Breast epithelium (tissue), 3 donors: Measurements from ENCODE around the gene MREG.

Experiments
- POLR2A ChIP-seq: fragments of 450-650 bp; IDR thresholded peaks from one replicate; pipeline ENCODE4 v1.6.1; 2016; ENCODE audit warnings: antibody characterized with exemption, mild to moderate bottlenecking, moderate library complexity
- TF ChIP-seq, protein P1 (sequence below), 3 donors: fragments of 450-650 bp; IDR thresholded peaks; one replicate each; pipeline ENCODE4 v1.5.1; 2016 to 2017; ENCODE audit warnings: antibody characterized with exemption in 3 of 3, mild to moderate bottlenecking in 3 of 3, moderate library complexity in 3 of 3

DNA sequence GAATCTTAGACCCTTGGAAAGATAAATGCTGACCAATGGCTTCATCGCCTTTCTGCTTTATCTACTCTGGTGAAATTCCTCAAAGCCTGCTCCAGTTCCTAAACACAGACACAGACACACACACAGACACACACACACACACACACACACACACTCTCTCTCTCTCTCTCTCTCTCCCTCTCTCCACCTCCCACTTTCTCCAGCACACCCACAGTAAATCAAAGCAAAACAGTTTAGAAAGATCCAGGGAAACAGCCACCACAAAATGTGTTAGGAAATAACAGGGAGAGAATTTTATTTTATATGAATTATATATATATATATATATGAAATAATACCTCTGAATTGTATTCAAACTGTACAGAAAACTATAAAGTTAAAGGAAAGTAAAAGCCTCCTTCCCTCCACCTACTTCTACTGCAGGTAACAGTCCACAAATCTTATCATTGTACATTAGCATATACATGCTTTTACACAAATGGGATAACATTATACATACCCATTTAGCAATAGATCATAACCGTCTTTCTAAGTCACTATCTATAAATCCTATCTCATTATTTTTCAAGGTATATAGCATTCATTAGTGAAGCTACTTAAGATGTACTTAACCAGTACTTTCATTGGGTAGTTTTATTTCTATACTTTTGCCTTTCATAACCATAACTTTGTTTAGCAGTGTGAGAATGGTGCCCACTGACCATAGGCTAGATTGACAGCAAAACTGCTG is 38.5 kb downstream of the MREG start:
- no peak for TF ChIP-seq POLR2A
- TF ChIP-seq, protein P1, sequence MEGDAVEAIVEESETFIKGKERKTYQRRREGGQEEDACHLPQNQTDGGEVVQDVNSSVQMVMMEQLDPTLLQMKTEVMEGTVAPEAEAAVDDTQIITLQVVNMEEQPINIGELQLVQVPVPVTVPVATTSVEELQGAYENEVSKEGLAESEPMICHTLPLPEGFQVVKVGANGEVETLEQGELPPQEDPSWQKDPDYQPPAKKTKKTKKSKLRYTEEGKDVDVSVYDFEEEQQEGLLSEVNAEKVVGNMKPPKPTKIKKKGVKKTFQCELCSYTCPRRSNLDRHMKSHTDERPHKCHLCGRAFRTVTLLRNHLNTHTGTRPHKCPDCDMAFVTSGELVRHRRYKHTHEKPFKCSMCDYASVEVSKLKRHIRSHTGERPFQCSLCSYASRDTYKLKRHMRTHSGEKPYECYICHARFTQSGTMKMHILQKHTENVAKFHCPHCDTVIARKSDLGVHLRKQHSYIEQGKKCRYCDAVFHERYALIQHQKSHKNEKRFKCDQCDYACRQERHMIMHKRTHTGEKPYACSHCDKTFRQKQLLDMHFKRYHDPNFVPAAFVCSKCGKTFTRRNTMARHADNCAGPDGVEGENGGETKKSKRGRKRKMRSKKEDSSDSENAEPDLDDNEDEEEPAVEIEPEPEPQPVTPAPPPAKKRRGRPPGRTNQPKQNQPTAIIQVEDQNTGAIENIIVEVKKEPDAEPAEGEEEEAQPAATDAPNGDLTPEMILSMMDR (IDR thresholded peaks at IDR 0.05) = no peak
